Choroid plexus epithelial cell (primary cell): ENCODE results near the gene CEP350.
A peak's percentile ranks its signal among the peaks of the same experiment; 100 is the strongest.

ENCODE experiments used
- DNase-seq: peaks from one replicate; pipeline ENCODE4 v3.0.0-alpha.2; 2010; ENCODE audit warnings: low read depth
- H3K4me3 ChIP-seq: 2 replicates; pipeline ENCODE4 v1.5.1; 2011; ENCODE audit warnings: low read depth, mild to moderate bottlenecking, control low read depth, low read length, moderate library complexity
- CTCF ChIP-seq: conservative IDR thresholded peaks from 2 replicates; pipeline ENCODE4 v1.5.1; 2011; ENCODE audit warnings: low read depth, mild to moderate bottlenecking, control low read depth, inconsistent platforms, low read length, moderate library complexity

Gene CEP350

GRCh38 chr1:180026556-180026955 is 71.9 kb downstream of the CEP350 start:
- H3K4me3 ChIP-seq, result no peak overlapping the region
- DNase-seq, result peak; percentile 70
- TF ChIP-seq CTCF, result no peak

- DNase-seq, result peak; percentile 85
- TF ChIP-seq CTCF, result no peak
- no peak overlapping the region for H3K4me3 ChIP-seq
Measured at GRCh38 chr1:180027949-180028445, 73.4 kb downstream of the CEP350 start.

GRCh38 chr1:180028864-180029263 is 74.3 kb downstream of the CEP350 start:
- peak; percentile 32 for TF ChIP-seq CTCF
- no peak overlapping the region for H3K4me3 ChIP-seq
- peak; percentile 16 for DNase-seq

GRCh38 chr1:180029524-180030135 is 75.0 kb downstream of the CEP350 start:
- DNase-seq, result no peak
- no peak for TF ChIP-seq CTCF
- H3K4me3 ChIP-seq, result no peak overlapping the region

- TF ChIP-seq CTCF, result no peak
Measured at GRCh38 chr1:180031664-180032063, 77.1 kb downstream of the CEP350 start.

GRCh38 chr1:180033390-180033789 is 78.8 kb downstream of the CEP350 start:
- H3K4me3 ChIP-seq, result no peak overlapping the region
- TF ChIP-seq CTCF, result no peak
- DNase-seq, result no peak

More at GRCh38 chr1:180031664-180032063, 77.1 kb downstream of the CEP350 start:
- H3K4me3 ChIP-seq, result no peak overlapping the region
- no peak for DNase-seq

GRCh38 chr1:180040034-180040433 is 85.4 kb downstream of the CEP350 start:
- no peak for TF ChIP-seq CTCF
- H3K4me3 ChIP-seq, result no peak overlapping the region
- no peak for DNase-seq
